Measurements from ENCODE around the gene PDXP. TPM values are rescaled to one million over a fixed set of nuclear protein-coding genes. Genes with fewer than 3 reads are reported as not detected.

PDXP gene
- total and polyA plus RNA-seq, 4 donors = 23.4 to 42.2 (median 28.5) TPM

- Histone ChIP-seq H3K36me3 (ENCODE audit: control insufficient read depth in 4 of 4, insufficient read depth in 3 of 4, low read depth in 1 of 4, low read length in 3 of 4) (peaks cover 13 to 35% (median 25%) of the 10 kb centered on the region in 4 donors), H3K27me3 (ENCODE audit: control insufficient read depth in 4 of 4, insufficient read depth in 4 of 4, low read length in 3 of 4) (no peaks in the 10 kb centered on the region), H3K4me3 (ENCODE audit: low read depth in 1 of 3, low read length in 3 of 3) (no peak overlapping the region), H3K4me1 (ENCODE audit: control insufficient read depth in 4 of 4, insufficient read depth in 4 of 4, low read length in 3 of 4) (peaks cover 3 to 20% (median 16%) of the 10 kb centered on the region in 4 donors), H3K9ac (ENCODE audit: low read depth in 1 of 2, low read length in 2 of 2) (no peak overlapping the region), H3K9me3 (ENCODE audit: control insufficient read depth in 4 of 4, low read length in 3 of 4) (no peaks in the 10 kb centered on the region), H3K27ac (ENCODE audit: low read depth in 1 of 2, low read length in 2 of 2) (no peak overlapping the region)
- 92% methylated on average over 7 of the region's 7 CpGs for WGBS
- no peak for DNase-seq (ENCODE audit: low spot score)
- TF ChIP-seq CTCF (IDR thresholded peaks at IDR 0.05; ENCODE audit: low read depth, low read length, missing input control) = no peak
- no peak for TF ChIP-seq HNF4A (conservative IDR thresholded peaks at IDR 0.05)
- no peak for TF ChIP-seq ATF3 (IDR thresholded peaks at IDR 0.05)
- no peak for TF ChIP-seq MAX (IDR thresholded peaks at IDR 0.05)
- no peak for TF ChIP-seq FOXA1 (IDR thresholded peaks at IDR 0.05)
Observed at GRCh38 chr22:37690407-37690806, 31.9 kb downstream of the PDXP start.

GRCh38 chr22:37690901-37691504 is 32.5 kb downstream of the PDXP start:
- no peak overlapping the region for H3K4me3 ChIP-seq (ENCODE audit: low read depth in 1 of 3, low read length in 3 of 3)
- TF ChIP-seq EGR1 (IDR thresholded peaks at IDR 0.05; ENCODE audit: low read depth in 2 of 2) = no peak
- no peak for TF ChIP-seq HNF4A (conservative IDR thresholded peaks at IDR 0.05)
- no peak for TF ChIP-seq REST (IDR thresholded peaks at IDR 0.05)
- TF ChIP-seq CTCF (IDR thresholded peaks at IDR 0.05; ENCODE audit: low read depth, low read length, missing input control) = no peak
- no peak for TF ChIP-seq HNF4G (IDR thresholded peaks at IDR 0.05)
- TF ChIP-seq MAX (IDR thresholded peaks at IDR 0.05) = no peak
- TF ChIP-seq YY1 (IDR thresholded peaks at IDR 0.05) = no peak
- TF ChIP-seq JUND (IDR thresholded peaks at IDR 0.05) = no peak
- TF ChIP-seq RXRA (IDR thresholded peaks at IDR 0.05) = no peak
- TF ChIP-seq NR2F2 (IDR thresholded peaks at IDR 0.05) = no peak
- TF ChIP-seq TAF1 (conservative IDR thresholded peaks at IDR 0.05) = no peak
- no peak for TF ChIP-seq FOXA1 (IDR thresholded peaks at IDR 0.05)
- TF ChIP-seq RAD21 (IDR thresholded peaks at IDR 0.05) = no peak
- TF ChIP-seq ATF3 (IDR thresholded peaks at IDR 0.05) = no peak
- no peak for TF ChIP-seq SP1 (IDR thresholded peaks at IDR 0.05)
- TF ChIP-seq GABPA (IDR thresholded peaks at IDR 0.05 in 1 of 2, conservative IDR thresholded peaks at IDR 0.05 in 1 of 2) = no peak
- no peak for TF ChIP-seq ZBTB33 (IDR thresholded peaks at IDR 0.05)
- no peak for TF ChIP-seq FOXA2 (IDR thresholded peaks at IDR 0.05)
- peaks cover 0 to 14% (median 10%) of the 10 kb centered on the region in 4 donors for H3K4me1 ChIP-seq (ENCODE audit: control insufficient read depth in 4 of 4, insufficient read depth in 4 of 4, low read length in 3 of 4)
- 97% methylated on average over 18 of the region's 18 CpGs for WGBS
- DNase-seq (ENCODE audit: low spot score) = no peak
- no peaks in the 10 kb centered on the region for H3K9me3 ChIP-seq (ENCODE audit: control insufficient read depth in 4 of 4, low read length in 3 of 4)
- H3K9ac ChIP-seq (ENCODE audit: low read depth in 1 of 2, low read length in 2 of 2) = no peak overlapping the region
- H3K27me3 ChIP-seq (ENCODE audit: control insufficient read depth in 4 of 4, insufficient read depth in 4 of 4, low read length in 3 of 4) = no peaks in the 10 kb centered on the region
- no peak overlapping the region for H3K27ac ChIP-seq (ENCODE audit: low read depth in 1 of 2, low read length in 2 of 2)
- H3K36me3 ChIP-seq (ENCODE audit: control insufficient read depth in 4 of 4, insufficient read depth in 3 of 4, low read depth in 1 of 4, low read length in 3 of 4) = peaks cover 13 to 35% (median 25%) of the 10 kb centered on the region in 4 donors

Data from liver (tissue), 9 donors.